Neuronal stem cell (in vitro differentiated cells): ENCODE data around the gene CHI3L1.

Source experiments
- DNase-seq: peaks from one replicate; pipeline ENCODE4 v3.0.0-alpha.2; 2013; ENCODE audit warnings: low spot score
- H2AFZ ChIP-seq: one replicate; pipeline ENCODE4 v1.6.1; 2013; ENCODE audit warnings: mild to moderate bottlenecking, low read length, inconsistent platforms
- H2AK5ac ChIP-seq: 2 replicates; pipeline ENCODE4 v1.6.1; 2013; ENCODE audit warnings: low read depth, mild to moderate bottlenecking, inconsistent platforms, low read length, moderate library complexity, mixed read lengths
- H2BK120ac ChIP-seq: 2 replicates; pipeline ENCODE4 v1.6.1; 2013; ENCODE audit warnings: low read depth, mild to moderate bottlenecking, inconsistent platforms, low read length, moderate library complexity, mixed read lengths
- H2BK12ac ChIP-seq: one replicate; pipeline ENCODE4 v1.6.1; 2013; ENCODE audit warnings: low read length, inconsistent platforms
- H2BK15ac ChIP-seq: 2 replicates; pipeline ENCODE4 v1.6.1; 2013; ENCODE audit warnings: mild to moderate bottlenecking, low read length, inconsistent platforms, mixed read lengths
- H2BK5ac ChIP-seq: one replicate; pipeline ENCODE4 v1.6.1; 2013; ENCODE audit warnings: inconsistent platforms, mild to moderate bottlenecking, low read length, moderate library complexity
- H3K14ac ChIP-seq: one replicate; pipeline ENCODE4 v1.6.1; 2013; ENCODE audit warnings: low read length, inconsistent platforms
- H3K18ac ChIP-seq: 2 replicates; pipeline ENCODE4 v1.6.1; 2013; ENCODE audit warnings: low read length, inconsistent platforms
- H3K23ac ChIP-seq: 2 replicates; pipeline ENCODE4 v1.6.1; 2013; ENCODE audit warnings: low read depth, mild to moderate bottlenecking, mixed read lengths, low read length, inconsistent platforms; ENCODE audit not compliant: poor library complexity
- H3K27ac ChIP-seq: replicated peaks from 3 replicates; pipeline ENCODE4 v1.5.1; 2013; ENCODE audit warnings: low read length, inconsistent platforms
- H3K27me3 ChIP-seq, 3 experiments: 2 replicates each; pipeline ENCODE4 v1.6.1; 2013; ENCODE audit warnings: low read length in 3 of 3, mild to moderate bottlenecking in 2 of 3, inconsistent platforms in 1 of 3, low read depth in 1 of 3, mixed read lengths in 1 of 3, moderate library complexity in 1 of 3; ENCODE audit not compliant: control insufficient read depth in 3 of 3, insufficient read depth in 3 of 3
- H3K36me3 ChIP-seq, 2 donors: replicated peaks in 1 of 2; 2 replicates each; pipeline ENCODE4 v1.6.1; 2013; ENCODE audit warnings: low read length in 2 of 2; ENCODE audit not compliant: control insufficient read depth in 2 of 2, insufficient read depth in 2 of 2
- H3K4ac ChIP-seq: 2 replicates; pipeline ENCODE4 v1.6.1; 2013; ENCODE audit warnings: inconsistent platforms, mild to moderate bottlenecking, low read length, moderate library complexity
- H3K4me1 ChIP-seq, 2 donors: 1 replicate in 1 of 2; 2 replicates in 1 of 2; pipeline ENCODE4 v1.6.1; 2013; ENCODE audit warnings: low read length in 2 of 2, low read depth in 1 of 2; ENCODE audit not compliant: control insufficient read depth in 2 of 2, insufficient read depth in 1 of 2
- H3K4me2 ChIP-seq: one replicate; pipeline ENCODE4 v1.6.1; 2013; ENCODE audit warnings: mild to moderate bottlenecking, low read length, inconsistent platforms; ENCODE audit not compliant: insufficient read depth, poor library complexity, severe bottlenecking
- H3K4me3 ChIP-seq, 2 donors: 2 replicates each; pipeline ENCODE4 v1.5.1; 2013; ENCODE audit warnings: low read length in 2 of 2, mild to moderate bottlenecking in 2 of 2, inconsistent platforms in 1 of 2, moderate library complexity in 1 of 2
- H3K79me1 ChIP-seq: one replicate; pipeline ENCODE4 v1.6.1; 2013; ENCODE audit warnings: low read depth, mild to moderate bottlenecking, inconsistent platforms, low read length, moderate library complexity
- H3K9ac ChIP-seq: one replicate; pipeline ENCODE4 v1.6.1; 2013; ENCODE audit warnings: mild to moderate bottlenecking, low read depth, low read length, inconsistent platforms; ENCODE audit not compliant: poor library complexity
- H3K9me3 ChIP-seq, 2 donors: replicated peaks in 1 of 2; 2 replicates each; pipeline versions ENCODE3 to v1.6.1; 2013; ENCODE audit warnings: low read length in 2 of 2, mild to moderate bottlenecking in 2 of 2, inconsistent platforms in 1 of 2, low read depth in 1 of 2, mixed read lengths in 1 of 2, moderate library complexity in 1 of 2; ENCODE audit not compliant: control insufficient read depth in 2 of 2, insufficient read depth in 1 of 2
- H4K8ac ChIP-seq: one replicate; pipeline ENCODE4 v1.6.1; 2013; ENCODE audit warnings: low read depth, mild to moderate bottlenecking, inconsistent platforms, low read length, moderate library complexity
- H4K91ac ChIP-seq: one replicate; pipeline ENCODE4 v1.6.1; 2013; ENCODE audit warnings: low read length, low read depth, mild to moderate bottlenecking, inconsistent platforms; ENCODE audit not compliant: poor library complexity
- WGBS, 2 donors: extraction: QIAGEN DNeasy Blood & Tissue Kit; methylation state at CpG; one replicate each; pipeline ENCODE4 v1.1.7; 2013; ENCODE audit warnings: missing lambda C conversion rate in 2 of 2, mixed read lengths in 1 of 2; ENCODE audit not compliant: insufficient read length in 2 of 2, insufficient replicate concordance in 1 of 2; ENCODE audit errors: extremely low coverage in 2 of 2; 5-methylcytosine and 5-hydroxymethylcytosine counted together

Gene CHI3L1

DNA sequence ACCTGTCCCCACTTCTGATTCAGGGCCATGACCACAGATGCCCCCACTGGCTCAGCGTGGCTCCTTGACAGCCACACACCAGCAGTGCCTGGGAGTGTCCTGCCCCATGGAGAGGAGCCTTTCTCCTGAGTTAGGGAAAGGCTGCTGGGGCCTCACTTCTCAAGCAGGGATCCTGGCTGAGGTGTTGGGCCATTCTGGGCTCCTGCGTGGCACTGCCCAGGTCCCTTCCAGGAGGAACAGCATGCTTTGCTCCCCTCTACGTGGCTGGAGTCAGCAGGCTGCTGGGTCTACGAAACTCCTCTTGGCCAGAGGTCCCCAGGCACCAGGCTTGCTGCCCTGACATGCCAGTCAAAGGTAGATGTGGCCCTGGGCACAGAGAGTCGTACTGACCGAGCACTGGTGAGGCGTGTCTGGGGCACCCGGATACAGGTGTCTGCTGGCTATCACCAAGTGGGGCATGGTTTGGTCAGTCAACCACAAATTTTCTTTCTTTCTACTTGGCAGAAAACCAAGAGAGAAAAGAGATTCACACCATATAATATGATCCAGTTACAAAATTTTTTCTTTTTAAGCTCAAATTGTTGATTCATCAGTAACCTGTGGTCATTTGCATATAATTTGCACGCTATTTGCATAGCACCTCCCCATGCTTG is 54.8 kb downstream of the CHI3L1 start:
- Histone ChIP-seq H3K9me3 (no peaks in the 10 kb centered on the region), H3K18ac (peak overlapping the region; percentile 37), H2AFZ (no peak overlapping the region), H3K36me3 (no peaks in the 10 kb centered on the region), H2BK12ac (no peak overlapping the region), H3K4me3 (no peak overlapping the region), H2BK120ac (no peak overlapping the region), H4K91ac (no peak overlapping the region), H3K79me1 (no peaks in the 10 kb centered on the region), H4K8ac (no peak overlapping the region), H2BK5ac (no peak overlapping the region), H3K27ac (no peak overlapping the region), H3K9ac (no peak overlapping the region), H2BK15ac (peak overlapping the region; percentile 61), H3K27me3 (peaks cover 0 to 30% (median 15%) of the 10 kb centered on the region in 3 experiments), H3K14ac (no peak overlapping the region), H3K4me1 (peaks cover 9 to 17% of the 10 kb centered on the region in 2 donors), H3K4me2 (no peak overlapping the region), H3K23ac (no peak overlapping the region), H2AK5ac (no peak overlapping the region), H3K4ac (no peak overlapping the region)
- WGBS, 2 donors, result no CpG with 5 or more reads among the region's 9 CpGs
- DNase-seq, result no peak

DNA sequence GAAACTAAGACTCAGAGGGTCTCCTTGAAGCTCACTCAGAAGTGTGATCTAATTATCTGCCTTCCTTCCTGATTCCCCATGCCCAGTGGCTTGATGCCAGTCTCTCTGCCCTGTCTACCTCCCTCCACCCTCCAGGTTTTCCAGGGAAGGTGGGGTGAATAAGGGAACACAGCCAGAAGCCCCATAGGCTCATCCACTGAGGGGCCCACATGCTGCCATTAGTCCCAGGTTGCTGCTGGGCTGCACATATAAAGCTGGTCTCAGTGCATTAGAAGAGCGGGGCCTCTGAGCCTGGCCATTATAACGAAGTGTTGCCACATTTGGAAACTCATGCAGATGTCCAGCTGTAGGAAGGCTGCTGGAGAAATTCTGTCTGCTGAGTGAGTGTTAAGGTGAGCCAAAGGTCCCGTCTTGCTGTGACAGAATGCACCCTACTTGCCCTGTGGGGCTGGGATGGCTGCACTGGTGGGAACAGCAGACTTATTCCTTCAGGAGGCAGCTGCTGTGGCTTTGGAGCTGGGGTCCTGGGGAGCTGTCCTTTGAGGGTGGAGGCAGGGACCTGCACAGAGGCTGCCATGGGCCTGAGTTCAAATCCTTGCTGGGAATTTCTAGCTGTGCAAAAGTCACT is 56.0 kb downstream of the CHI3L1 start:
- no peaks in the 10 kb centered on the region for H3K36me3 ChIP-seq
- no peak overlapping the region for H3K4me2 ChIP-seq
- no peak for DNase-seq
- H3K14ac ChIP-seq, result no peak overlapping the region
- H3K23ac ChIP-seq, result no peak overlapping the region
- no peak overlapping the region for H3K4ac ChIP-seq
- no peak overlapping the region for H2AK5ac ChIP-seq
- no peak overlapping the region for H2AFZ ChIP-seq
- H3K27ac ChIP-seq, result no peak overlapping the region
- H3K4me1 ChIP-seq, result peaks cover 9 to 22% of the 10 kb centered on the region in 2 donors
- no peak overlapping the region for H3K9ac ChIP-seq
- no peak overlapping the region for H2BK5ac ChIP-seq
- no peaks in the 10 kb centered on the region for H3K9me3 ChIP-seq
- H4K8ac ChIP-seq, result no peak overlapping the region
- H3K79me1 ChIP-seq, result no peaks in the 10 kb centered on the region
- peaks cover 0 to 35% (median 15%) of the 10 kb centered on the region in 3 experiments for H3K27me3 ChIP-seq
- H2BK15ac ChIP-seq, result no peak overlapping the region
- H3K4me3 ChIP-seq, result no peak overlapping the region
- no peak overlapping the region for H2BK120ac ChIP-seq
- WGBS, 2 donors, result no CpG with 5 or more reads among the region's 3 CpGs
- H2BK12ac ChIP-seq, result no peak overlapping the region
- no peak overlapping the region for H3K18ac ChIP-seq
- H4K91ac ChIP-seq, result no peak overlapping the region

DNA sequence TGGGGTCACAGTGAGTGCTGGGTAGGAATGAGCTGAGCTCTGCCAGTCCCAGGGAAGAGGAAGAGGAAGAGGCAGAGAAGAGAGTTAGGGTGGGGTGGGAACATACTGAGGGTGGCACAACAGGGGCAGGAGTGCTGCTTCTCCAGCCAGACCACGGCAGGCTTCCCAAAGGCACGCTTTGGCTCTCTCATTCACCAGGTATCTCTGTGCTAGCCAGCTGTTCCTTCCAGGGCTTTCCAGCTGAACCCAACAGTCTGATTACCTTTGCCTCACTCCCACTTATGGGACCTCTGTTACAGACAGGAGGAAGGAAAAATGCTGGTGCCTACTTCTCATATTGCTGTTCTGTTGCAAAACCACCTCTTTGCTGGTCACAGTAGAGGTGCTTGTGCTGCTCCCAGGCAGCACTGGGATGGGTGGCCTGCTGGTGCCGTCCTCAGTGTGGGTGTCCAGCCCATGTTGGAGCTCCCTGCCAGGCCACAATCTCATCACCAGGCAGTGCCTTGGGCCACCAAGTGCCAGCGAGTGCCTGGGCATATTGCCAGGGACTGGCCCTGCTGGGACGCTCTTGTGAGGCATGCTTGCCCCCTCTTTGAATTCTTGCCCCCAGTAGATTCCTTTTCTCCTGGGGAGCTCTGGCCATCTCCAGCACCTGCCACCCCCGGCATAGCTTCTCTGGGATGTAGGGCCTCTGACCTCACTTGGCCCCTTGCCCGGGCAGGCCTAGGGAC is 56.8 kb downstream of the CHI3L1 start:
- no peaks in the 10 kb centered on the region for H3K79me1 ChIP-seq
- peaks cover 9 to 22% of the 10 kb centered on the region in 2 donors for H3K4me1 ChIP-seq
- peak overlapping the region; percentile 29 for H3K18ac ChIP-seq
- H3K27ac ChIP-seq, result no peak overlapping the region
- no peaks in the 10 kb centered on the region for H3K36me3 ChIP-seq
- no peak overlapping the region for H3K4ac ChIP-seq
- H3K9me3 ChIP-seq, result no peaks in the 10 kb centered on the region
- no peak overlapping the region for H2AFZ ChIP-seq
- H2BK12ac ChIP-seq, result peak overlapping the region; percentile 0
- no peak overlapping the region for H4K91ac ChIP-seq
- H2BK120ac ChIP-seq, result no peak overlapping the region
- no peak for DNase-seq
- H2BK15ac ChIP-seq, result no peak overlapping the region
- WGBS, 2 donors, result no CpG with 5 or more reads among the region's 7 CpGs
- no peak overlapping the region for H3K14ac ChIP-seq
- H2AK5ac ChIP-seq, result peak overlapping the region; percentile 68
- H3K27me3 ChIP-seq, result peaks cover 0 to 43% (median 15%) of the 10 kb centered on the region in 3 experiments
- no peak overlapping the region for H3K4me3 ChIP-seq
- no peak overlapping the region for H3K4me2 ChIP-seq
- no peak overlapping the region for H3K9ac ChIP-seq
- no peak overlapping the region for H2BK5ac ChIP-seq
- H4K8ac ChIP-seq, result no peak overlapping the region
- peak overlapping the region; percentile 90 for H3K23ac ChIP-seq
